A549 (cell line): ENCODE data around the gene PLBD2. TPM values are rescaled to one million over a fixed set of nuclear protein-coding genes. Genes with fewer than 3 reads are reported as not detected.

Experiments used
- ATAC-seq, 2 experiments: fragments of 200-7000 bp in 1 of 2; fragments of >200 bp in 1 of 2; cut with Nextera tagmentation in 1 of 2; cut with Tn5 transposase in 1 of 2; 3 replicates each; pipeline versions ENCODE4 v1.8.0 to v1.9.1; 2018 to 2020; ENCODE audit warnings: mild to moderate bottlenecking in 1 of 2, moderate library complexity in 1 of 2
- CTCF ChIA-PET: fragments of 300-600 bp; sonication (Branson Sonifier 250); formaldehyde crosslinking; extraction: SDS; loops from one replicate; lab custom pipeline; 2021; ENCODE audit warnings: antibody characterized with exemption, inconsistent platforms; lab: Yijun Ruan, JAX
- POLR2A ChIA-PET: fragments of 350-600 bp; formaldehyde crosslinking; extraction: SDS; loops from one replicate; lab custom pipeline; 2021; ENCODE audit warnings: antibody characterized with exemption, inconsistent platforms; lab: Yijun Ruan, JAX
- DNase-seq, 2 experiments: peaks; one replicate each; pipeline versions ENCODE4 v3.0.0 to v3.0.0-alpha.2; 2011 to 2016; ENCODE audit warnings: low read depth in 1 of 2, low spot score in 1 of 2
- FAIRE-seq: peaks from 2 replicates; lab custom pipeline; 2011; peaks lifted over from hg19 to GRCh38; lab: Jason Lieb, UNC
- H3K27ac ChIP-seq, 2 experiments: fragments of >200 bp; sonication (Bioruptor Twin); formaldehyde crosslinking; 3 replicates each; pipeline ENCODE4 v1.5.1; 2016 to 2017
- H3K4me1 ChIP-seq: fragments of >200 bp; sonication (Bioruptor Twin); formaldehyde crosslinking; 3 replicates; pipeline ENCODE4 v1.6.1; 2016
- H3K4me2 ChIP-seq: fragments of >200 bp; sonication (Bioruptor Twin); formaldehyde crosslinking; 3 replicates; pipeline ENCODE4 v1.6.1; 2016
- H3K4me3 ChIP-seq: fragments of >200 bp; sonication (Bioruptor Twin); formaldehyde crosslinking; 3 replicates; pipeline ENCODE4 v1.5.1; 2016
- H3K9me3 ChIP-seq: fragments of >200 bp; sonication (Bioruptor Twin); formaldehyde crosslinking; 3 replicates; pipeline ENCODE4 v1.6.1; 2016
- CBX2 ChIP-seq: fragments of 200-600 bp; sonication (generic); IDR thresholded peaks from 2 replicates; pipeline ENCODE4 v1.6.1; 2016; ENCODE audit warnings: low read depth, mild to moderate bottlenecking, borderline replicate concordance
- CBX8 ChIP-seq: fragments of 200-600 bp; sonication (generic); IDR thresholded peaks from 2 replicates; pipeline ENCODE4 v1.6.1; 2016
- FOSB ChIP-seq: fragments of 250-450 bp; sonication (Bioruptor Pico); IDR thresholded peaks from 2 replicates; pipeline ENCODE4 v1.5.0; 2020; ENCODE audit warnings: mild to moderate bottlenecking, moderate library complexity
- FOXS1 ChIP-seq: fragments of 250-450 bp; sonication (Bioruptor Pico); IDR thresholded peaks from 2 replicates; pipeline ENCODE4 v1.5.0; 2020; ENCODE audit warnings: mild to moderate bottlenecking, moderate library complexity
- HOXA7 ChIP-seq: fragments of 250-450 bp; sonication (Bioruptor Pico); IDR thresholded peaks from 2 replicates; pipeline ENCODE4 v1.5.0; 2020; ENCODE audit warnings: mild to moderate bottlenecking, moderate library complexity
- HOXB5 ChIP-seq: fragments of 250-450 bp; sonication (Bioruptor Pico); IDR thresholded peaks from 2 replicates; pipeline ENCODE4 v1.5.0; 2020; ENCODE audit warnings: mild to moderate bottlenecking, moderate library complexity
- KDM1A ChIP-seq: fragments of 200-600 bp; sonication (generic); IDR thresholded peaks from 2 replicates; pipeline ENCODE4 v1.6.1; 2016; ENCODE audit warnings: low read depth, mild to moderate bottlenecking
- MAFK ChIP-seq: fragments of 450-650 bp; IDR thresholded peaks from 2 replicates; pipeline ENCODE4 v1.6.1; 2014; ENCODE audit not compliant: partially characterized antibody
- NPAS2 ChIP-seq: fragments of 250-450 bp; sonication (Bioruptor Pico); IDR thresholded peaks from 2 replicates; pipeline ENCODE4 v1.8.0; 2022; ENCODE audit warnings: mild to moderate bottlenecking, moderate library complexity, borderline replicate concordance
- NR3C1 ChIP-seq: fragments of >200 bp; sonication (Bioruptor Twin); formaldehyde crosslinking; IDR thresholded peaks from 3 replicates; pipeline ENCODE4 v1.6.1; 2017
- PHF8 ChIP-seq: fragments of 200-600 bp; sonication (generic); IDR thresholded peaks from 2 replicates; pipeline ENCODE4 v1.6.1; 2016; ENCODE audit warnings: low read depth, mild to moderate bottlenecking, antibody characterized with exemption, moderate library complexity, borderline replicate concordance
- POLR2AphosphoS2 ChIP-seq: conservative IDR thresholded peaks from 2 replicates; pipeline ENCODE4 v1.6.1; 2012; ENCODE audit warnings: low read length, improper control_type of control experiment, inconsistent platforms
- RAD21 ChIP-seq, 2 experiments: fragments of >200 bp in 1 of 2; sonication (Bioruptor Twin) in 1 of 2; formaldehyde crosslinking in 1 of 2; IDR thresholded peaks in 1 of 2; conservative IDR thresholded peaks in 1 of 2; 2 replicates in 1 of 2; 3 replicates in 1 of 2; pipeline ENCODE4 v1.6.1; 2012 to 2018; ENCODE audit warnings: inconsistent platforms in 1 of 2
- RCOR1 ChIP-seq: fragments of 150-350 bp; IDR thresholded peaks from 2 replicates; pipeline ENCODE4 v1.6.1; 2014; ENCODE audit warnings: antibody characterized with exemption, low read length, low read depth
- SMC3 ChIP-seq: fragments of >200 bp; sonication (Bioruptor Twin); formaldehyde crosslinking; IDR thresholded peaks from 3 replicates; pipeline ENCODE4 v1.6.1; 2018; ENCODE audit warnings: inconsistent platforms
- ZC3H11A ChIP-seq: fragments of 450-650 bp; IDR thresholded peaks from 2 replicates; pipeline ENCODE4 v1.6.1; 2014; ENCODE audit warnings: antibody characterized with exemption, mild to moderate bottlenecking
- WGBS: methylation state at CpG from one replicate; pipeline ENCODE4 v1.1.6; 2017; ENCODE audit errors: missing lambda C conversion rate; 5-methylcytosine and 5-hydroxymethylcytosine counted together
- polyA plus RNA-seq, 4 experiments: library from polyadenylated mRNA; depleted of rRNA in 3 of 4; stranded (reverse); fragments of >200 nt; fragmentation: RNase III in 1 of 4; extraction: RNeasy Plus Mini Kit Qiagen cat#74134 plus additional on column Dnase treatment in 1 of 4; gene quantifications; 2 replicates in 3 of 4; 3 replicates in 1 of 4; pipeline ENCODE4 v1.2.3, GENCODE V29; 2011 to 2017
- TF ChIP-seq, protein P1 (sequence below): fragments of 150-350 bp; IDR thresholded peaks from 2 replicates; pipeline ENCODE4 v1.6.1; 2014; ENCODE audit warnings: low read depth, mild to moderate bottlenecking, low read length
- TF ChIP-seq, protein P2 (sequence below): fragments of >200 bp; sonication (Bioruptor Twin); formaldehyde crosslinking; IDR thresholded peaks from 2 replicates; pipeline ENCODE4 v1.6.1; 2016
- TF ChIP-seq, protein P3 (sequence below): fragments of 200-600 bp; sonication (generic); IDR thresholded peaks from 2 replicates; pipeline ENCODE4 v1.6.1; 2016; ENCODE audit warnings: antibody characterized with exemption, mild to moderate bottlenecking, moderate library complexity
- TF ChIP-seq, protein P4 (sequence below): fragments of >200 bp; sonication (Bioruptor Twin); formaldehyde crosslinking; IDR thresholded peaks from 3 replicates; pipeline ENCODE4 v1.6.1; 2016

Gene PLBD2
- polyA plus RNA-seq, 2 of the 4 experiments (the other 2 are of a cell fraction) = 13.2 to 25.9 TPM

DNA sequence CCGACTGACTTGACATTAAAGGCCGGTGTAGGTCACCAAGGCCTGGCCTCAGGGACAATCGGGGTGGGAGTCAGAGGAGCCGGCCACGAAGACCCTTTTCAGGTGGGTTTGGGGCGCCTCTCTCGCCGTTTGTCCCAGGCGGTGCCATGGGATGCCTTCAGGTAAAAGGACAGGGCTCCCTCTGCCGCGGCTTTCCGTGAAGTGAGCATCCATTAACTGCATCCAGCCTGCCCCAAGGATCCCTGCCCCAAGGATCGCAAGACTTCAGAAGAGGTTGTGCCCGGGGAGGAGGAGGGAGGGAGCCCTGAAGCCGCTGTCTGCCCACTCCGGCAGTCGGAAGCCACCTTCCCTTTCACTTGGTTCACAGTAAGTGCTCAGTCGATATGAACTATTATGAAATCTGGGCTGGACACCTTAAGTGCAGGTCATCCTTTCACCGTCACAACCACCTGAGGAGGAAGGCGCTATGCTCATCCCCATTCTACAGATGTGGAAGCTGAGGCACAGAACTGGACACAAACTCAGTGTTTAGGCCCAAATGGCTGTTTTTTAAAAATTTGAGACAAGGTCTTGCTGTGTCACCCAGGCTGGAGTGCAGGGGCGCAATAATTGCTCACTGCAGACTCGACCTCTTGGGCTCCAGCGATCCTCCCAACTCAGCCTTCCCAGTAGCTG is 44.3 kb downstream of the PLBD2 start:
- no peak overlapping the region for H3K4me2 ChIP-seq
- FAIRE-seq = no peak
- POLR2A ChIA-PET = no interaction called here
- peaks cover 5% of the 10 kb centered on the region; the same call in 2 of the 3 replicates for H3K4me1 ChIP-seq
- H3K27ac ChIP-seq = no peak overlapping the region
- ATAC-seq = no peak
- WGBS = 89% methylated on average over 23 of the region's 23 CpGs
- CTCF ChIA-PET = interaction anchor here (4.6 kb wide), 1 partner anchor 22 kb away, joined by 16 read pairs; no protein-coding TSS in a partner anchor
- H3K4me3 ChIP-seq = no peak overlapping the region
- TF ChIP-seq, protein P1, sequence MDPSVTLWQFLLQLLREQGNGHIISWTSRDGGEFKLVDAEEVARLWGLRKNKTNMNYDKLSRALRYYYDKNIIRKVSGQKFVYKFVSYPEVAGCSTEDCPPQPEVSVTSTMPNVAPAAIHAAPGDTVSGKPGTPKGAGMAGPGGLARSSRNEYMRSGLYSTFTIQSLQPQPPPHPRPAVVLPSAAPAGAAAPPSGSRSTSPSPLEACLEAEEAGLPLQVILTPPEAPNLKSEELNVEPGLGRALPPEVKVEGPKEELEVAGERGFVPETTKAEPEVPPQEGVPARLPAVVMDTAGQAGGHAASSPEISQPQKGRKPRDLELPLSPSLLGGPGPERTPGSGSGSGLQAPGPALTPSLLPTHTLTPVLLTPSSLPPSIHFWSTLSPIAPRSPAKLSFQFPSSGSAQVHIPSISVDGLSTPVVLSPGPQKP = no peak
- TF ChIP-seq, protein P2, sequence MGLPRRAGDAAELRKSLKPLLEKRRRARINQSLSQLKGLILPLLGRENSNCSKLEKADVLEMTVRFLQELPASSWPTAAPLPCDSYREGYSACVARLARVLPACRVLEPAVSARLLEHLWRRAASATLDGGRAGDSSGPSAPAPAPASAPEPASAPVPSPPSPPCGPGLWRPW = no peak
- TF ChIP-seq POLR2AphosphoS2 (no peak), NR3C1 (no peak), RCOR1 (no peak), FOXS1 (CRISPR knock-in tag) (no peak), RAD21 (conservative IDR thresholded peaks at IDR 0.05 in 1 of 2, IDR thresholded peaks at IDR 0.05 in 1 of 2) (no peak), HOXA7 (no peak), KDM1A (no peak), CBX8 (no peak), ZC3H11A (no peak), HOXB5 (no peak), PHF8 (no peak), NPAS2 (CRISPR knock-in tag) (no peak), CBX2 (no peak), SMC3 (no peak)
- TF ChIP-seq, all 56 proteins: peak for 0
- DNase-seq = no peak
- no peaks in the 10 kb centered on the region for H3K9me3 ChIP-seq

DNA sequence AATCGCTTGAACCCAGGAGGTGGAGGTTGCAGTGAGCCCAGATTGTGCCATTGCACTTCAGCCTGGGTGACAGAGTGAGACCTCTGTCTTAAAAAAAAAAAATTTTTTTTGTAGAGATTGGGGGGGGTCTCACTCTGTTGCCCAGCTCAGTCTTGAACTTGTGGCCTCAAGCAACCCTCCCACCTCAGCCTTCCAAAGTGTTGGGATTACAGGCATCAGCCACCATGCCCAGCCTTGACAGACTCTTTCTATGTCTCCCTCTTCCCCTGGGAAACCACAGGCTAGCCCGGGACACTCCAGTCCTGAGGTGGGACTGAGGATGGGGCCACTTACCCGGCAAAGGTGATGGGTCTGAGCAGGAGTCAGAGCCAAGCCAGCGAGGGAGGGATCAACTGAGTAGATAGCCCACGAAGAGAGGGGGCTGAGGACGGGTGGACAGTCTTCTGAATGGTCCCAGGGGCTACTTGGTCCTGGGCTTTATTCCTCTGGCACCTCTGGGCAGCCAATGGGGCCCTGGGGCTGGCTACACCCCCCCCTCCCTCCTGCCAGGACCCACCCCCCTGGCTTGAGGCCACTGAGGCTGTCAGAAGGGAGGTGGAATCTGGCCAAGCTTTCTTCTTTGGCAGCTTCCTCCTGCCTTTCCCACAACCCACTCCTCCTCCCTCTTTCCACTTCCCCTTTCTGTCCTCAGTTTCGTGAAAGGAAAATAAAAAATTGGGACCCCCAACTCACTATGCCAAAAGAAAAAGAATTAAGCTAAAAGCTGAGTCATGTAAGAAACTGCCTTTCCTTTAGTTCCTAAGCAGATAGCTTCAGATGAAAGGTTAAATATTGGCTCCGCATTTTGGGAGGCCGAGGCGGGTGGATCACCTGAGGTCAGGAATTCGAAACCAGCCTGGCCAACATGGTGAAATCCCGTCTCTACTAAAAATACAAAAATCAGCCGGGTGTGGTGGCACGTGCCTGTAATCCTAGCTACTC is 45.3 kb downstream of the PLBD2 start, which contains the start of gene SDS:
SDS (minus strand) TSS at position 453 of the 981 bp plus-strand sequence. CDS start 4,179 bp downstream, outside the sequence.
- peaks cover 11% of the 10 kb centered on the region; the same call in 2 of the 3 replicates for H3K4me1 ChIP-seq
- ATAC-seq = peak in 1 of 2 experiments; percentile 65; a peak in 3 of 6 replicates
- H3K9me3 ChIP-seq = no peaks in the 10 kb centered on the region
- H3K4me2 ChIP-seq = peak within 1 kb of the TSS; percentile 14; the same call in 1 of the 3 replicates
- no peak for FAIRE-seq
- POLR2A ChIA-PET = no interaction called here
- H3K4me3 ChIP-seq = no peak within 1 kb of the TSS
- 61% methylated on average over 14 of the region's 14 CpGs for WGBS
- TF ChIP-seq, protein P3, sequence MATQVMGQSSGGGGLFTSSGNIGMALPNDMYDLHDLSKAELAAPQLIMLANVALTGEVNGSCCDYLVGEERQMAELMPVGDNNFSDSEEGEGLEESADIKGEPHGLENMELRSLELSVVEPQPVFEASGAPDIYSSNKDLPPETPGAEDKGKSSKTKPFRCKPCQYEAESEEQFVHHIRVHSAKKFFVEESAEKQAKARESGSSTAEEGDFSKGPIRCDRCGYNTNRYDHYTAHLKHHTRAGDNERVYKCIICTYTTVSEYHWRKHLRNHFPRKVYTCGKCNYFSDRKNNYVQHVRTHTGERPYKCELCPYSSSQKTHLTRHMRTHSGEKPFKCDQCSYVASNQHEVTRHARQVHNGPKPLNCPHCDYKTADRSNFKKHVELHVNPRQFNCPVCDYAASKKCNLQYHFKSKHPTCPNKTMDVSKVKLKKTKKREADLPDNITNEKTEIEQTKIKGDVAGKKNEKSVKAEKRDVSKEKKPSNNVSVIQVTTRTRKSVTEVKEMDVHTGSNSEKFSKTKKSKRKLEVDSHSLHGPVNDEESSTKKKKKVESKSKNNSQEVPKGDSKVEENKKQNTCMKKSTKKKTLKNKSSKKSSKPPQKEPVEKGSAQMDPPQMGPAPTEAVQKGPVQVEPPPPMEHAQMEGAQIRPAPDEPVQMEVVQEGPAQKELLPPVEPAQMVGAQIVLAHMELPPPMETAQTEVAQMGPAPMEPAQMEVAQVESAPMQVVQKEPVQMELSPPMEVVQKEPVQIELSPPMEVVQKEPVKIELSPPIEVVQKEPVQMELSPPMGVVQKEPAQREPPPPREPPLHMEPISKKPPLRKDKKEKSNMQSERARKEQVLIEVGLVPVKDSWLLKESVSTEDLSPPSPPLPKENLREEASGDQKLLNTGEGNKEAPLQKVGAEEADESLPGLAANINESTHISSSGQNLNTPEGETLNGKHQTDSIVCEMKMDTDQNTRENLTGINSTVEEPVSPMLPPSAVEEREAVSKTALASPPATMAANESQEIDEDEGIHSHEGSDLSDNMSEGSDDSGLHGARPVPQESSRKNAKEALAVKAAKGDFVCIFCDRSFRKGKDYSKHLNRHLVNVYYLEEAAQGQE = no peak
- TF ChIP-seq CBX8 = no peak
- TF ChIP-seq FOSB (CRISPR knock-in tag) = no peak
- TF ChIP-seq, protein P4, sequence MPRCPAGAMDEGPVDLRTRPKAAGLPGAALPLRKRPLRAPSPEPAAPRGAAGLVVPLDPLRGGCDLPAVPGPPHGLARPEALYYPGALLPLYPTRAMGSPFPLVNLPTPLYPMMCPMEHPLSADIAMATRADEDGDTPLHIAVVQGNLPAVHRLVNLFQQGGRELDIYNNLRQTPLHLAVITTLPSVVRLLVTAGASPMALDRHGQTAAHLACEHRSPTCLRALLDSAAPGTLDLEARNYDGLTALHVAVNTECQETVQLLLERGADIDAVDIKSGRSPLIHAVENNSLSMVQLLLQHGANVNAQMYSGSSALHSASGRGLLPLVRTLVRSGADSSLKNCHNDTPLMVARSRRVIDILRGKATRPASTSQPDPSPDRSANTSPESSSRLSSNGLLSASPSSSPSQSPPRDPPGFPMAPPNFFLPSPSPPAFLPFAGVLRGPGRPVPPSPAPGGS = no peak
- no peak for TF ChIP-seq RAD21 (conservative IDR thresholded peaks at IDR 0.05 in 1 of 2, IDR thresholded peaks at IDR 0.05 in 1 of 2)
- peak; percentile 28 for TF ChIP-seq MAFK
- TF ChIP-seq, all 56 proteins: peak for 1
- H3K27ac ChIP-seq = peak within 1 kb of the TSS in 1 of 2 experiments; percentile 65; a peak in 3 of 6 replicates
- DNase-seq = no peak
- CTCF ChIA-PET = interaction anchor here (4.6 kb wide), 1 partner anchor 21 kb away, joined by 16 read pairs; no protein-coding TSS in a partner anchor
